Measurements from ENCODE around the gene RASA3. TPM values are rescaled to one million over a fixed set of nuclear protein-coding genes. Genes with fewer than 3 reads are reported as not detected.
"Not testable (repeated sequence)": the region's sequence is repeated elsewhere in the genome, so short reads cannot be mapped to it uniquely, and the experiment has no call there.

RASA3 gene
- polyA plus RNA-seq, 10 donors: 18.1 to 25.4 (median 20.6) TPM

DNA sequence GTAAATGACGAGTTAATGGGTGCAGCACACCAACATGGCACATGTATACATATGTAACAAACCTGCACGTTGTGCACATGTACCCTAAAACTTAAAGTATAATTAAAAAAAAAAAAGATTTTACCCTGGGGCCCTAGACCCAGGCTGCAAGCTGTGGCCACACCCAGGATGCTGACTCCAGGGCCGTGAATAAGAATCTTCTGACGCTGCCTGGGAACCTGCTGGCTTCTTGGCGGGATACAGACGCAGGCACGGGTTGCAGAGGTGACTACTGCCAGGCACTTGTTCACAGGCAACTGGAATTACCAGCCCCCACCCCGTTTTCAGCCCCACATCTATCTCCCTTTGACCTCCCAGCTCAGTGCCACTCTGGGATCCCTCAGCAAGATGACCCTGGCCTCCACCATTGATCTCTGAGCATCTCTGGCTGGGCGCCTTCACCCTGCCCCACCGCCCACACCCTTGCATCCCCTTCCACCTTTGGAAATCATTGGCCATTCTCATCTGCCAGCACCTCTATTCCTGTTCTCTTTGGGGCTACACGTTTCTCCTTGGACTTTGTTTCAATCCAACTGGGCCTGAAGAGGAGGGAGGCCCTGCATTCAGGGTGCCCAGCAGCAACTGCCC lies 25.6 kb upstream of the RASA3 start:
- DNase-seq: no peak

DNA sequence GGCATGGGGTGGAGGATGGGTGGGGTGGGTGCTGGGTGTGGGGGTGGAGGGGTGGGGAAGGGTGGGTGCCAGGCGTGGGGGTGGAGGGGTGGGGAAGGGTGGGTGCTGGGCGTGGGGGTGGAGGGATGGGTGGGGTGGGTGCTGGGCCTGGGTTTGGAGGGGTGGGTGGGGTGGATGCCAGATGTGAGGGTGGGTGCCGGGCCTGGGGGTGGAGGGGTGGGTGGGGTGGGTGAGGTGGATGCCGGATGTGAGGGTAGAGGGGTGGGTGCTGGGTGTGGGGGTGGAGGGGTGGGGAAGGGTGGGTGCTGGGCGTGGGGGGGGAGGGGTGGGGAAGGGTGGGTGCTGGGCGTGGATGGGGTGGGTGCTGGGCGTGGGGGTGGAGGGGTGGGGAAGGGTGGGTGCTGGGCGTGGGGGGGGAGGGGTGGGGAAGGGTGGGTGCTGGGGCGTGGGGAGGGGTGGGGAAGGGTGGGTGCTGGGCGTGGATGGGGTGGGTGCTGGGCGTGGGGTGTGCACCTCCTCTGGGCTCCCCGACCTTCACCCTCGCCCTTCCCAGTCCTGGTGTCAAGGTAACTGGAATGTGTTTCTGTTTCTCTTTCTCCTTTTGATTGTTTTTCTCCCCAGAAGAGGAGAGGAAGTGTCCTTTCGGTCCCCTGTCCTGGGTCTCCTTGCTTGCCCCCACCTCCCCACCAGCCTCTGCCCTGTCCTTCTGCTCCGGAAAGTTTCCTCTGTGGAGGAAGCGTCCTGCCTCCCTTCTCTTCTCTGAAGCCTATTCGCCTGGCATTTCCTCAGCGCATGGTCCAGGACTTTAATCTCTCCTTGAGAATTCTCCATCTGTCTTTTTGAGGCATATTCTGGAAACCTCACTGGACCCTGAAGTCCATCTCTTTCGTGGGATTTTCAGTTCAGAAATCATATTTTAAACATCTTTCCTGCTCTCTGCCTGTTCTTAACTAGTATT lies 23.8 kb upstream of the RASA3 start:
- DNase-seq: no peak

DNA sequence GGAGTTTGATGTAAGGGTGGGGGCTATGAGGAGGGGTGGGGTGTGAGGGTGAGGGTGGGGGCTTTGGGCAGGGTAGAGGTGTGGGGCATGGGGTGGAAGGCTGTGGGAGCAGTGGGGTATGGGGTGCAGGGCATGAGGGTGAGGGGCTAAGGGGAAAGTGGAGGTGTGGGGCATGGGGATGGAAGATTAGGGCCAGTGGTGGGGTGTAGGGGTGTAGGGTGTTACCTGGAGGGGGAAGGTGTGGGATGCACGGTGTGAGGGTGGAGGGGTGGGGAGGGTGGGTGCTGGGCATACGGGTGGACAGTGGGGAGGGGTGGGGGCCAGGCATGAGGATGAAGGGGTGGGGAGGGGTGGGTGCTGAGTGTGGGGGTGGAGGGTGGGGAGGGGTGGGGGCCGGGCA lies 22.9 kb upstream of the RASA3 start:
- no peak for DNase-seq

DNA sequence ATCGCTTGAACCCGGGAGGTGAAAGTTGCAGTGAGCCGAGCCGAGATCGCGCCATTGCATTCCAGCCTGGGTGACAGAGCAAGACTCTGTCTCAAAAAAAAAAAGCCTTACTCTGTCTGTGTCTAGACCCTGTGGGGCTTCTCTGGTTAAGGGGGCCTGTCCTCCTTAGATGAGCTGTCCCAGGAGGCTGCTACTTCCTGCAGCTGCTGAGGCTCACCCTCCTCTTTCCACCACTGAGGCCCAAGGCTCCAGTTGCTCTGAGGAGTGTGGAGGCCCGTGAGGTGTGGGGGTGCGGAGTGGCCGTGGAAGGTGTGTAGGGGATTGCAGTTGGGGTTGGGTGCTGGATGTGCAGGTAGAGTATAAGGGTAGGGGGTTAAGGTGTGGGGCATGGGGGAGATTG lies 22.1 kb upstream of the RASA3 start:
- DNase-seq: no peak

- no peak for DNase-seq
Measured at GRCh38 chr13:114153485-114154080, 21.2 kb upstream of the RASA3 start.

- DNase-seq: no peak
Measured at GRCh38 chr13:114152831-114153371, 20.5 kb upstream of the RASA3 start.

GRCh38 chr13:114152285-114152645 lies 19.8 kb upstream of the RASA3 start:
- no peak for DNase-seq

DNA sequence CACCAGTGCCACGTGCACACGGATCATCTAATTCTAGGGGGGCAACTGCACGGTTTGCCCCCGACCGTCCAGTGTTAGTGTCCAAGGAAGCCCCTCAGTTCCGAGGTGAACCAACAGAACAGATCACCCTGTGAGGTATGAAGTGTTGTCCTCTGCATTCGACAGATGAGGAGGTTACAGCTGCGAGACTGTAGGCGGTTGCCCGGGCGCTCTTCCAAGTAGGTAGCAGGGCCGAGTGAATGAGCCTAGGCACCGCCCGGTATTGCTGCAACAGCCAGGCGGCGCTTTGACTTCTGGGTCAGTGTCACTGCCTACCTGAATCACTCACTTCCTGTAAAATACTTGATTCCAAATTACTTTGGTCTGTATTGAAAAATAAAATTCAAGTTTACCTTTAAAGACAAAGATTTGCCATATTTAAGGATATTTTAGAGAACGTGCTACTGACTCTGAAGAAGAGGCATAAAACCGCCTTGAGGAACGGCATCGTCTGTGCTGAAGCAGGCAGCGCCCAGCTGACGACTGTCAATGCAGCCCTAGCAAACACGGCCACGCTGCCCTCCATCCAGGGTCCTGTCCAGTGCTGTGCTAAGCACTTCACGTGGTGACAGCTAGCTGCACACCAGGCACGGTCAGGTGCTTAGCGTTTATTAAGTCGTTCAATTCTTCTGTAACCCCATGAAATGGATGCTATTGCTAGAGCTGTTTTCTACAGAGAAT lies 19.3 kb upstream of the RASA3 start:
- DNase-seq: no peak

DNA sequence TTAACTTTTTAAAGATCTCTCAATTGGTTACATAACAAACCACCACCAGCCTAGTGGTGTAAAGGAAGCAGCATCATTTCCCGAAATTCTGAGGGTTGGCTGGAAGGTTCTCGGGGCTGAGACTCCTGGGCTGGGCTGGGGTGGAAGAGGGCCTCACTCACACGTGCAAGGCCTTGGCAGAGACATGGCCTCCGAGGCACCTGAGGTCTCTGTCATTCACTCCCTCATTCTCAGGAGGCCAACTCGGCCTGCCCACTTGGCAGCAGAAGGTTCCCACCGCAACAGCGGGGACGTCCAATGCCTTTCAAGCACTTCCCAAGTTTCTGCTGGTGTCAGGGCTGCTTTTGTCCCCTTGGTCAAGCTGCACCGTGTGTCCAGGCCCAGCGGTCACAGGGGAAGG lies 18.6 kb upstream of the RASA3 start:
- no peak for DNase-seq

DNA sequence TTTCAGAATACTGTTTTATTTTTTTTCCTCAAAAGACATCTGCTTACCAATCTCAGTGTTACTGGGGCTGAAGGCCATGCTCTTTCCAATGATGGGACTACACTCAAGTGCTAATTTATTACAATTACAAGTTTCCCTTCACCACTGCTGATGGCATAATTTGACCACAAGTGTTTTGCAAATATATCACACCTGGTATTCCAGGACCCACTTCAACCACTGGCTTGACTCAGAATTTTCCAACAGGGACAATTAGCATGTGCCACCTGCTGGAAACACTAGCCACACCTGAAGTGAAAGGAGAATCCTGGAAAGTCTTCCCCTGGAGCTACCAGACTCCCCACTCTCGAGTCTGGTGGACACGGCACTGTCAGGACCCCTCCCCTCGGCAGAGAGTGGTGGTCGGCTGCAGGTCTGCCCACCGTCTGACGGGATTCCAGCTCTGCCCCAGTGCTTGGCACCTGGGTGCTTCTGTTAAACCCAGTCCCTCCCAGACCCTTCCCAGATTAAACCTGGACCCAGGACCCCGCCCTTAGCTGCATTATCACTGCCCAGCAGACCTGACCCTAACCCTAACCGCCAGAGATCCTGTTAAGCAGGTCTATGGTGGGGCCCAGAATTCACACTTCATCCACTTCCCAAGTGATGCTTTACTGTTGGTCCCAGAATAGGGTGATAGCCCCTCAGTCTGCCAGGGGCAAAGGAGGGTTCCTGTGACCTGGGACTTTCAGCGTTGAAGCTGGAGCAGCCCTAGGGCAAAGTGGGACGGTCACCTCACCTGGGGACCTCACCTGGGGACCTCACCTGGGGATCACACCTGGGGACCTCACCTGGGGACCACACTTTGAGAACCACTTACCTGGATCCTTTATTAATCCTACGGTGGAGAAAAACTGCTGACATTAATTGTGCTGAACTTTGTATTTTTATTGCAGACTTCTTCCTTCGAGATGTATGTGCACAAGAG lies 17.6 kb upstream of the RASA3 start:
- DNase-seq: no peak

DNA sequence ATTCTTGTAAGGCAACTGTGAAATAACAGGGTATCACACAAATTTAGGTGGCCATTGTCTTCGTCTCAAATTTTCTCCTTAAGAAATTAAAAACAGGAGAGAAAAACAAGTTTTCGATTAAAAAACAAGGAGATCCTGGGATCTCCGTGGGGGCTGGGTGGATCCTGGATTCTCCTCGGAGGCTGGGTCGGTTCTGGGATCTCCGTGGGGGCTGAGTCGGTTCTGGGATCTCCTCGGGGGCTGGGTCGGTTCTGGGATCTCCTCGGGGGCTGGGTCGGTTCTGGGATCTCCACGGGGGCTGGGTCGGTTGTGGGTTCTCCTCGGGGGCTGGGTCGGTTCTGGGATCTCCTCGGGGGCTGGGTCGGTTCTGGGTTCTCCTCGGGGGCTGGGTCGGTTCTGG lies 16.5 kb upstream of the RASA3 start:
- not testable (repeated sequence) for DNase-seq

DNA sequence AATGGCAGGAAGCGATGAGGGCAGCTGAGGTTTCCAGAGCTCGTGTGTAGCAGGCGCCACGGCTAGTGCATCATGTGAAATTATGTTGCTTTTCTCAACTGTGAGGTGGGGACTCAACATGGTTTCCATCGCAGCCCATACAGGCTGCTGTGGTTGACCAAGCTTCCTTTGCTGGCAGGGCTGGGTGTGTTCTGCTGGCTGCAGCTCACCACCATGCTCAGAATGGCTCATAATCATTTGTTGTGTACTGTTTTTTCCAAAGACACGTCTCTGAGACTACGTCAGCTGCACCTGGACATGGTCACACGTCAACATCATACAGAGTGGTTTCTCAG lies 16.1 kb upstream of the RASA3 start:
- no peak for DNase-seq

DNA sequence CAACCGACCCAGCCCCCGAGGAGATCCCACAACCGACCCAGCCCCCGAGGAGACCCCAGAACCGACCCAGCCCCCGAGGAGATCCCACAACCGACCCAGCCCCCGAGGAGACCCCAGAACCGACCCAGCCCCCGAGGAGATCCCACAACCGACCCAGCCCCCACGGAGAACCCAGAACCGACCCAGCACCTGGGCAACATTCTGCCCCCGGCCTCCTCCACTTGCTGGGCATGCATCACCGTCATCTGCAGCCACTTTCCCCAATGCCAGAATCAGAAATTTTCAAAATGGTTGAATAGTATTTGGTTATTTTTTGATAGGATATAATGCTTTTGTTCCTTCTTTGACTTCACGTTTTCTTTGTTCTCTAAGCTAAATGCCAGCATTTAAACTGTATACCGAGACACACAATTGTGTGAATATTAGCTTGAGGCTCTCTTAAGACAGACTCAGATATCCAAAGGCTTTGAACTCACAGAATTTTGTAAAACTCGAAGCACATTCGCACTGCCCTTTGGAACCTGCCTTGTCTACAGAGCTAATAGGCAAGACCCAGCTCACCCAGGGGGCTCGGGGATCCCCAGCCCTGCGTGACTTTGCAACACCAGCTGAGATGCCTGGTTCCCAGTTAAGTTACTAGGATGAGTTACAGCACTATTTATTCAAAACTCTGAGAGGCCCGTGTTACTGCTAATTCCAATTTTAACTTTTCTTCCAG lies 15.5 kb upstream of the RASA3 start:
- DNase-seq: no peak

DNA sequence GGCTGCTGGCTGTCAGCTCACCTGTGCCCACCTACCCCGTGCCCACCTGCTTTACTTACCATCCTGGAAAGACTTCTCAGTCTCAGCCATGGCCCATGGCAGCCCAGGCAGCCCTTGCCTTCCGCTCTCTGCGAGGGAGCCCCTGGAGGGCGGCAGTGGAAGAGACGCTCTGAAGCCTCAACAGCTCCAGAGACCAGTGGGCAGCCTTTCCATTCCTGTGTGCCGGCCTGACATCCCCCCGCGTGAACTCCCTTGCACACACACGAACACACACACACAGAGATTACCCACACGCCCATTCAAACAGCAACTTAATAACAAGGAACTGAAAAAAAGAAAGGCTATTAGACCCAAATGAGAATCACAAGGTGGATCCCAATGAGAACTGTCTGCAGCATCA lies 14.2 kb upstream of the RASA3 start:
- DNase-seq: no peak

GRCh38 chr13:114146173-114146572 lies 13.8 kb upstream of the RASA3 start:
- no peak for DNase-seq

DNA sequence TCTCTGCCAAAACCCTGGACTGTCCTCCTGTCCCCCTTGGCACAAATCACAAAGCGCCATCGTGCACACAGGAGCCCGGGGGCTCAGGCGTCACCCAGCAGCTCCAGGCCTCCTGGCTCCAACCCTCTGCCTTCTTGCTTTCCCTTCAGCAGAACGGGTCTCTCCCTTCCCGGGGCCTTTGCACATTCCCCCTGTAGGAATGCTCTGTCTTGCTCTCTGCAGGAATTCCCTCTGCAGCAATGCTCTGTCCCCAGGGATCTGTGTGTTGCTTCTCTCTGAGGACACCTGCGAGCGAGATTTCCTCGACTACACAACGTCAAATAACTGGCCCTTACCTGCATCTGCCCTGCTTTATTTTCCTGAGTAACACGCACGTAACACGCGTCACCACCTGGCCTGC lies 13.3 kb upstream of the RASA3 start:
- DNase-seq: no peak

DNA sequence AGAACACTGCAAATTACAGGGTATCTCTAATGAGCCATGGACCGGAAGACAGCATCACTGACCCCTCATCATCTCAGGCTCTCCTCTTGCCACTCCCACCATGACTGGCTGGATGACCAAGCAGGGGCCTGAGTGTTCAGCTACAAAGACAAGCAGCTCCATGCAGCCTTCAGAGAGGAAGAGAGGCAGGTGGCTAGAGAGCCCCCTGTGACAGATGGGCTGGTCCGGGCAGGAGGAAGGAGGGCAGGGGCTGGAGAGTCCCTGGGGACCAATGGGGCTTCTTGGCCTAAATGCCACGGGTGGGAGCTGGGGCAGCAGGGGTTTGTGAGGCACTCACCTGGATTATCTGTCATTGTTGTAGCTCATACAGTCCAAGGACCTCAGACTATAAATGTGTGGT lies 12.8 kb upstream of the RASA3 start:
- no peak for DNase-seq

DNA sequence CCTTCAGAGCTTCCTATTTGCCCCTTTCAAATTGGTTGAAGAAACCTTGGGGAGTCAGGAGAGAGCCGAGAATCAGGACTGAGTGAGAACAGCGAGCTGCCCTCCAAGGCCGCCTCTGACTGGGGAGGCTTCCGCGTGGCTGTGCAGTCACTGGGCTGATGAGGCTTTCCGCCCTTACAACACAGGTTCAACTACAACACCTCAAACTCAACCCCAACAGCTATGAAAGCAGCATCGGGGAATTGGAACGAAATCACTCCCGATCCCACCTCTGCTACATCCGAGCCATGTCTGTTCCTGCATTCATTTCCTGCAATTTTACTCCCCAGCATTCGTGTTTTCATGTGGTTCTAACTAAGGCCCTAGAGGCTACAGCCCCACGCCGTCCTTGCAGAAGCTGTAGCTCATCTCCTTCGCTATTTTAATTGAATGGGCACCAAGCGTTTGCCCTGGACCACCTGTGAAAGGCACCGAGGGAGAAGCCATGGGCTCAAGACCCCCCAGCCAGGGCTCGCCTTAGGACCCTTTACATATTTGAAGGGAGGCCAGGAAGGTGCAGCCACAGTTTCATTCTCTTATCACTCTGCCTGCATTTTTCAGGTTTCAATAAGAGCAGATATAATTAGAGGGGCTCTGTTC lies 12.3 kb upstream of the RASA3 start:
- no peak for DNase-seq

DNA sequence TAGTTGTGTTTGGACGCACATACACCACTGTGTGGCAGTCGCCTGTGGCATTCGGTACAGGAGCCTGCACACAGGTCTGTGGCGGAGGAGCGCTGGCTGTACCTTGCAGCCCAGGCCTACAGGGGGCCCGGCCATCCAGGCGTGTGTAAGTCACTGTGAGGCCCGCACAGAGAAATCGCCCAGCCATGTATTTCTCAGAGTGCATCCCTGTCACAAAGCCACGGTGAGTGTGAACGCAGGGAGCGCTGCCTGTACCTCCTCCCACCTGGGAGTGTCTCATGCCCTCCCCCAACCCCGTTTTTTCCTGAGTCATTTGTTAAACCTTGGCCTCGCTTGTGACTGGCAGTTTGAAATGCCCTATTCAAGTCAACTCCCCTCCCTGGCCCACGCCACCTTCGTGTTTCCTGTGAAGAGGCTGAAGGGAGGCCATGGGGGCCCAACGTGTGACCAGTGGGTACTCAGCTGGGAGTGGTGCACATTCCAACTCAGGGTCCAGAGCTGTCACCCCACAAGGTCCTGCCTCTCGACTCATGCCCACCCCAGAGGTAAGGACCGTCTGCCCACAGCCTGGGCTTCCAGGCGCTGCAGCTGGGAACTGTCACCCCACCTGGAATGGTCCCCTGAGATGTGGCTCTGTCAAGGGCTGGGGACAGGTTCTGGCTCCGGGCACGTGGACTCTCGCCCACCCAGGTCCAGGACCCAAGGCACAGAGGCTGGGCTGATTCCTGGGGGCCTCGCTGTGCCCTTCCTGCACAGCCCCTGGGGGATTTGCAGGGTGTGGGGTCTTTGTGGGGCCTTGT lies 11.6 kb upstream of the RASA3 start:
- DNase-seq: no peak

Data from muscle of back (tissue), 11 donors.